Breast epithelium (tissue), 4 donors: ENCODE results near the gene RGS7. TPM values are rescaled to one million over a fixed set of nuclear protein-coding genes. Genes with fewer than 3 reads are reported as not detected.

Experiments
- DNase-seq, 2 donors: peaks; one replicate each; pipeline ENCODE4 v3.0.0-alpha.2; 2019; ENCODE audit warnings: low spot score in 2 of 2
- H3K27ac ChIP-seq, 2 donors: fragments of 200-600 bp; sonication (generic) in 1 of 2; one replicate each; pipeline ENCODE4 v1.5.1; 2016 to 2019; ENCODE audit warnings: mild to moderate bottlenecking in 1 of 2
- H3K27me3 ChIP-seq, 2 donors: fragments of 200-600 bp; sonication (generic) in 1 of 2; one replicate each; pipeline versions ENCODE4 v1.5.1 to v1.6.0; 2017 to 2019; ENCODE audit warnings: control low read depth in 1 of 2, mild to moderate bottlenecking in 1 of 2
- H3K36me3 ChIP-seq: fragments of 200-600 bp; one replicate; pipeline ENCODE4 v1.5.1; 2019
- H3K4me1 ChIP-seq, 2 donors: fragments of 200-600 bp; sonication (generic); one replicate each; pipeline ENCODE4 v1.5.1; 2016 to 2019; ENCODE audit warnings: control low read depth in 1 of 2
- H3K4me3 ChIP-seq, 3 donors: fragments of 200-600 bp; sonication (generic); 1 replicate in 2 of 3; 2 replicates in 1 of 3; pipeline ENCODE4 v1.5.1; 2016 to 2019; ENCODE audit warnings: mild to moderate bottlenecking in 3 of 3, moderate library complexity in 2 of 3
- H3K9me3 ChIP-seq, 2 donors: fragments of 200-600 bp; sonication (generic) in 1 of 2; one replicate each; pipeline ENCODE4 v1.5.1; 2016 to 2019; ENCODE audit warnings: control low read depth in 1 of 2
- POLR2A ChIP-seq: fragments of 450-650 bp; IDR thresholded peaks from one replicate; pipeline ENCODE4 v1.6.1; 2016; ENCODE audit warnings: antibody characterized with exemption, mild to moderate bottlenecking, moderate library complexity
- POLR2AphosphoS5 ChIP-seq, 3 donors: sonication (generic); formaldehyde crosslinking; IDR thresholded peaks; one replicate each; pipeline ENCODE4 v1.6.1; 2017; ENCODE audit warnings: antibody characterized with exemption in 3 of 3
- intact Hi-C: fragments of 100-400 bp; cut with DNase I; formaldehyde crosslinking; loops from one replicate; pipeline ENCODE4 v1.15.1; 2023; ENCODE audit warnings: low total_unique reads
- total RNA-seq, 3 donors: library from RNA; depleted of rRNA; stranded (reverse); fragments of >200 nt; gene quantifications; one replicate each; pipeline ENCODE4 v1.1.0, GENCODE V29; 2016
- TF ChIP-seq, protein P1 (sequence below), 3 donors: fragments of 450-650 bp; IDR thresholded peaks; one replicate each; pipeline ENCODE4 v1.5.1; 2016 to 2017; ENCODE audit warnings: antibody characterized with exemption in 3 of 3, mild to moderate bottlenecking in 3 of 3, moderate library complexity in 3 of 3

The RGS7 gene
- total RNA-seq = under 1 TPM in 1 of 3 donors, not detected in 2; 0.16 TPM

DNA sequence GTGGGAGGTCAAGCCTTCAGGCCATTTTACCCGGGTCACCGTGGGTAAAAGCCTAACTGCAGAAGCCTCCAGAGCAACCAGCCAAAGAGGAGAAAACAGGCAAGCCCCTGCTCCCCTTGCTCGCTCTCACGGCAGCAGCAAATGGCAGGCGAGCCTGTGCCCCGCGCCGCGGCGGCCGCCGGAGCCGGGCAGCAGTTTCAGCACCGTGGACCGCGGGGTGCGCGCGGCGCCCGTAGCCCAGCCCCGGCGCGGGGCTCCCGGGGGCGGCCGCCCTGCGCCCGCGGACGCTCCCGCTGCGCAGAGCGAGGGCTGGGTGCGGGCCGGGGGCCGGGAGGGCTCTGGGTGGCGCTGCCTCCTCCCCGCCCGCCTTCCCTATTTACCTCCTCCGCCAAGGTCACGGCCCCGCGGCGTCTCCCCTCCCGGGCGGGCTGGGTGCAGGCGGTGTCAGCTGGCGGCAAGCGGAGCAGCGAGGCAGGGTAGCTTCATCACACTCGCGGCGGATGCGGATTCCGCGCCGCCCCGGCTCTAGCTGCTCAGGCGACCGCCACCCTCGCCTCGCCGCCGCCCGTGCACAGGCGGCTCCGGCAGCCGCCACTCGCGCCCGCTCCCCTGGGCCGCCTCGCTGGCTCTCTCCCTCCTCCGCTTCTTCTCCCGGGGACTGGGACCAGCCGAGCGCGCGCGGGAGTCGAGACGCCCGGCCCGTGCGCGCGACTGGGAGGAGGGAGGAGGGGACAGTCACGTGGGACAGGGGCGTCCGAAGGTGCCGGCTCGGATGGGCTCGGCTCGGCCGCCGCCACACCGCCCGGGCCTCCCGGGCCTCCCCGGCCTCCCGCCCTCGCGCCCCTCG, at the start of gene RGS7:
RGS7 (minus strand) TSS at position 687 of the 847 bp plus-strand sequence.
- intact Hi-C loops = no loop called here
- TF ChIP-seq POLR2AphosphoS5 (IDR thresholded peaks at IDR 0.05) (no peak), POLR2A (no peak)
- TF ChIP-seq, protein P1, sequence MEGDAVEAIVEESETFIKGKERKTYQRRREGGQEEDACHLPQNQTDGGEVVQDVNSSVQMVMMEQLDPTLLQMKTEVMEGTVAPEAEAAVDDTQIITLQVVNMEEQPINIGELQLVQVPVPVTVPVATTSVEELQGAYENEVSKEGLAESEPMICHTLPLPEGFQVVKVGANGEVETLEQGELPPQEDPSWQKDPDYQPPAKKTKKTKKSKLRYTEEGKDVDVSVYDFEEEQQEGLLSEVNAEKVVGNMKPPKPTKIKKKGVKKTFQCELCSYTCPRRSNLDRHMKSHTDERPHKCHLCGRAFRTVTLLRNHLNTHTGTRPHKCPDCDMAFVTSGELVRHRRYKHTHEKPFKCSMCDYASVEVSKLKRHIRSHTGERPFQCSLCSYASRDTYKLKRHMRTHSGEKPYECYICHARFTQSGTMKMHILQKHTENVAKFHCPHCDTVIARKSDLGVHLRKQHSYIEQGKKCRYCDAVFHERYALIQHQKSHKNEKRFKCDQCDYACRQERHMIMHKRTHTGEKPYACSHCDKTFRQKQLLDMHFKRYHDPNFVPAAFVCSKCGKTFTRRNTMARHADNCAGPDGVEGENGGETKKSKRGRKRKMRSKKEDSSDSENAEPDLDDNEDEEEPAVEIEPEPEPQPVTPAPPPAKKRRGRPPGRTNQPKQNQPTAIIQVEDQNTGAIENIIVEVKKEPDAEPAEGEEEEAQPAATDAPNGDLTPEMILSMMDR (IDR thresholded peaks at IDR 0.05) = no peak
- peak within 1 kb of the TSS; percentile 47 to 62 (median 59) for H3K4me3 ChIP-seq
- H3K36me3 ChIP-seq = no peaks in the 10 kb centered on the region
- H3K9me3 ChIP-seq = no peaks in the 10 kb centered on the region
- H3K27ac ChIP-seq = no peak within 1 kb of the TSS
- DNase-seq = peak in 1 of 2 donors; percentile 53
- H3K4me1 ChIP-seq = no peaks in the 10 kb centered on the region
- peaks cover 0 to 13% of the 10 kb centered on the region in 2 donors for H3K27me3 ChIP-seq

- H3K36me3 ChIP-seq = no peaks in the 10 kb centered on the region
- no peak for TF ChIP-seq POLR2AphosphoS5 (IDR thresholded peaks at IDR 0.05)
- TF ChIP-seq, protein P1 (IDR thresholded peaks at IDR 0.05) = no peak
- no peak for TF ChIP-seq POLR2A
- no peaks in the 10 kb centered on the region for H3K4me1 ChIP-seq
- H3K9me3 ChIP-seq = no peaks in the 10 kb centered on the region
- no peak for DNase-seq
- peaks cover 0 to 2% of the 10 kb centered on the region in 2 donors for H3K27me3 ChIP-seq
- no peak overlapping the region for H3K27ac ChIP-seq
- no peak overlapping the region for H3K4me3 ChIP-seq
- intact Hi-C loops = no loop called here
Observed at GRCh38 chr1:241406421-241406820, 49.4 kb upstream of the RGS7 start.

DNA sequence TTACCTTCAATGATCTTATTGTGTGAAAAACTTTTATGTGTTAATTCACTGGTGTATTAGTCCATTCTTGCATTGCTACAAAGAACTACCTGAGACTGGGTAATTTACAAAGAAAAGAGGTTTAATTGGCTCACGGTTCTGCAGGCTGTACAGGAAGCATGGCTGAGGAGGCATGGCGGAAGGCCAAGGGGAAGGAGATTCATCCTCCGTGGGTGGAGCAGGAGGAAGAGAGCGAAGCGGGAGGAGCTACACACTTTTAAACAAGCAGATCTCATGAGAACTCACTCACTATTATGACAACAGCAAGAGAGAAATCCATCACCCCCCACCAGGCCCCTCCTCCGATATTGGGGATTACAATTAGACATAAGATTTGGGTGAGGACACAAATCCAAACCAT, 44.2 kb upstream of the RGS7 start:
- intact Hi-C loops = no loop called here
- Histone ChIP-seq H3K4me1 (no peaks in the 10 kb centered on the region), H3K4me3 (no peak overlapping the region), H3K27ac (no peak overlapping the region), H3K9me3 (no peaks in the 10 kb centered on the region), H3K27me3 (no peaks in the 10 kb centered on the region), H3K36me3 (no peaks in the 10 kb centered on the region)
- TF ChIP-seq POLR2A = no peak
- TF ChIP-seq, protein P1 (IDR thresholded peaks at IDR 0.05) = no peak
- no peak for TF ChIP-seq POLR2AphosphoS5 (IDR thresholded peaks at IDR 0.05)
- DNase-seq = no peak

- Histone ChIP-seq H3K4me3 (no peak overlapping the region), H3K36me3 (no peaks in the 10 kb centered on the region), H3K4me1 (no peaks in the 10 kb centered on the region), H3K27me3 (no peaks in the 10 kb centered on the region), H3K9me3 (no peaks in the 10 kb centered on the region), H3K27ac (no peak overlapping the region)
- TF ChIP-seq POLR2A = no peak
- DNase-seq = no peak
- intact Hi-C loops = no loop called here
Observed at GRCh38 chr1:241396747-241397681, 40.0 kb upstream of the RGS7 start.

GRCh38 chr1:241391926-241392710, 35.1 kb upstream of the RGS7 start:
- Histone ChIP-seq H3K4me1 (no peaks in the 10 kb centered on the region), H3K4me3 (no peak overlapping the region), H3K27ac (no peak overlapping the region), H3K27me3 (no peaks in the 10 kb centered on the region), H3K36me3 (no peaks in the 10 kb centered on the region), H3K9me3 (no peaks in the 10 kb centered on the region)
- DNase-seq = no peak
- intact Hi-C loops = no loop called here
- TF ChIP-seq POLR2A = no peak
- TF ChIP-seq, protein P1 (IDR thresholded peaks at IDR 0.05) = no peak
- TF ChIP-seq POLR2AphosphoS5 (IDR thresholded peaks at IDR 0.05) = no peak
